Smooth muscle cell (in vitro differentiated cells): ENCODE measurements around the gene ROCK1. TPM values are rescaled to one million over a fixed set of nuclear protein-coding genes. Genes with fewer than 3 reads are reported as not detected.

Experiments used
- DNase-seq: peaks from one replicate; lab custom pipeline; 2025; ENCODE audit not compliant: unreplicated experiment; lab: John Stamatoyannopoulos, UW
- H2AFZ ChIP-seq: fragments of 200-600 bp; sonication (generic); 2 replicates; pipeline ENCODE4 v1.6.0; 2016; ENCODE audit warnings: antibody characterized with exemption, low read depth, mild to moderate bottlenecking
- H3F3A ChIP-seq: fragments of 200-600 bp; sonication (generic); 2 replicates; pipeline ENCODE4 v1.6.0; 2017; ENCODE audit warnings: antibody characterized with exemption, low read depth
- H3K27ac ChIP-seq: fragments of 200-600 bp; sonication (generic); 2 replicates; pipeline ENCODE4 v1.5.1; 2016; ENCODE audit warnings: low read depth, mild to moderate bottlenecking
- H3K27me3 ChIP-seq: fragments of 200-600 bp; sonication (generic); 2 replicates; pipeline ENCODE4 v1.6.1; 2016; ENCODE audit warnings: low read depth, mild to moderate bottlenecking
- H3K36me3 ChIP-seq: fragments of 200-600 bp; sonication (generic); 2 replicates; pipeline ENCODE4 v1.5.1; 2016; ENCODE audit warnings: low read depth
- H3K4me1 ChIP-seq: fragments of 200-600 bp; sonication (generic); 2 replicates; pipeline ENCODE4 v1.5.1; 2016; ENCODE audit warnings: low read depth
- H3K4me2 ChIP-seq: fragments of 200-600 bp; sonication (generic); 2 replicates; pipeline ENCODE4 v1.6.0; 2016; ENCODE audit warnings: mild to moderate bottlenecking
- H3K4me3 ChIP-seq: fragments of 200-600 bp; sonication (generic); 2 replicates; pipeline ENCODE4 v1.5.1; 2016; ENCODE audit warnings: mild to moderate bottlenecking
- H3K79me2 ChIP-seq: fragments of 200-600 bp; sonication (generic); 2 replicates; pipeline ENCODE4 v1.6.0; 2016; ENCODE audit warnings: low read depth, mild to moderate bottlenecking
- H3K9ac ChIP-seq: fragments of 200-600 bp; sonication (generic); 2 replicates; pipeline ENCODE4 v1.6.0; 2016; ENCODE audit warnings: low read depth
- H3K9me3 ChIP-seq: fragments of 200-600 bp; sonication (generic); replicated peaks from 2 replicates; pipeline ENCODE4 v1.5.1; 2016; ENCODE audit warnings: low read depth
- H4K20me1 ChIP-seq: fragments of 200-600 bp; sonication (generic); 2 replicates; pipeline ENCODE4 v1.6.0; 2016; ENCODE audit warnings: low read depth
- WGBS: methylation state at CpG from one replicate; pipeline ENCODE4 v1.1.7; 2016; ENCODE audit warnings: low lambda C conversion rate; 5-methylcytosine and 5-hydroxymethylcytosine counted together
- polyA plus RNA-seq: library from polyadenylated mRNA; unstranded; fragments of >200 nt; fragmentation: Nextera tagmentation; extraction: Ambion mirVana; gene quantifications from 2 replicates; pipeline ENCODE4 v1.2.1, GENCODE V29; 2016
- total RNA-seq: library from RNA; depleted of rRNA; stranded (reverse); fragments of >200 nt; gene quantifications from 2 replicates; pipeline ENCODE4 v1.2.3, GENCODE V29; 2014
- TF ChIP-seq, protein P1 (sequence below): fragments of 200-600 bp; sonication (generic); IDR thresholded peaks from 2 replicates; pipeline ENCODE4 v1.5.1; 2017; ENCODE audit warnings: borderline replicate concordance, mild to moderate bottlenecking, antibody characterized with exemption; ENCODE audit not compliant: insufficient read depth, poor library complexity, severe bottlenecking

ROCK1 gene
- total and polyA plus RNA-seq, 2 experiments from 2014 or later = 23.9 to 38.7 TPM

GRCh38 chr18:21096760-21097159 is 14.9 kb downstream of the ROCK1 start:
- Histone ChIP-seq H3K4me3 (no peak overlapping the region), H3K4me2 (no peak overlapping the region), H3K9me3 (no peaks in the 10 kb centered on the region), H3K4me1 (no peaks in the 10 kb centered on the region), H3K79me2 (peaks cover 100% of the 10 kb centered on the region), H3K27me3 (no peaks in the 10 kb centered on the region), H2AFZ (no peak overlapping the region), H4K20me1 (peaks cover 100% of the 10 kb centered on the region), H3K9ac (no peak overlapping the region), H3F3A (no peaks in the 10 kb centered on the region), H3K27ac (no peak overlapping the region), H3K36me3 (no peaks in the 10 kb centered on the region)
- WGBS = 100% methylated on average over 2 of the region's 2 CpGs
- TF ChIP-seq, protein P1, sequence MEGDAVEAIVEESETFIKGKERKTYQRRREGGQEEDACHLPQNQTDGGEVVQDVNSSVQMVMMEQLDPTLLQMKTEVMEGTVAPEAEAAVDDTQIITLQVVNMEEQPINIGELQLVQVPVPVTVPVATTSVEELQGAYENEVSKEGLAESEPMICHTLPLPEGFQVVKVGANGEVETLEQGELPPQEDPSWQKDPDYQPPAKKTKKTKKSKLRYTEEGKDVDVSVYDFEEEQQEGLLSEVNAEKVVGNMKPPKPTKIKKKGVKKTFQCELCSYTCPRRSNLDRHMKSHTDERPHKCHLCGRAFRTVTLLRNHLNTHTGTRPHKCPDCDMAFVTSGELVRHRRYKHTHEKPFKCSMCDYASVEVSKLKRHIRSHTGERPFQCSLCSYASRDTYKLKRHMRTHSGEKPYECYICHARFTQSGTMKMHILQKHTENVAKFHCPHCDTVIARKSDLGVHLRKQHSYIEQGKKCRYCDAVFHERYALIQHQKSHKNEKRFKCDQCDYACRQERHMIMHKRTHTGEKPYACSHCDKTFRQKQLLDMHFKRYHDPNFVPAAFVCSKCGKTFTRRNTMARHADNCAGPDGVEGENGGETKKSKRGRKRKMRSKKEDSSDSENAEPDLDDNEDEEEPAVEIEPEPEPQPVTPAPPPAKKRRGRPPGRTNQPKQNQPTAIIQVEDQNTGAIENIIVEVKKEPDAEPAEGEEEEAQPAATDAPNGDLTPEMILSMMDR = no peak
- DNase-seq = no peak

DNA sequence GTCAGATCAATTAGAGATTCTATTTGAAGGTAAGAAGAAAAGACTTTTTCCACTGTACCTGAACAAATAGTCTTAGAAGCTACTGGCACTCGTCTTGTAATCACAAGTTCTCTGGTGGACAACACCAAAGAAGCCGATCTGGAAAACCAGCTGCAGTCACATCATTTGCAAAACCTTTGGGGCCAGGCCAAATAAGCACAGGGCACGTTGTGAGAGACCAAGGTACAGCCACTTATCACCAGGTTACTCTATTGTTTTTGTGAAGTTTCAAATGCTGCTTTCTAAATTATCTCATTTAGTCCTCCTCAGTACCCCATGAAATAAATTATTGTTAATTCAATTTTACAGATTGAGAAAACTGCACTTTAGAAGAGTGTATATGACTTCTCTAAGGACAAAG is 18.5 kb downstream of the ROCK1 start:
- Histone ChIP-seq H3K4me1 (no peaks in the 10 kb centered on the region), H3K36me3 (no peaks in the 10 kb centered on the region), H3K4me2 (no peak overlapping the region), H3K27ac (no peak overlapping the region), H3K79me2 (peaks cover 100% of the 10 kb centered on the region), H2AFZ (no peak overlapping the region), H4K20me1 (peaks cover 100% of the 10 kb centered on the region), H3K4me3 (no peak overlapping the region), H3K27me3 (no peaks in the 10 kb centered on the region), H3K9ac (no peak overlapping the region), H3K9me3 (no peaks in the 10 kb centered on the region), H3F3A (no peaks in the 10 kb centered on the region)
- TF ChIP-seq, protein P1 = no peak
- 95% methylated on average over 3 of the region's 3 CpGs for WGBS
- DNase-seq = no peak

- Histone ChIP-seq H3K4me3 (no peak overlapping the region), H3F3A (no peaks in the 10 kb centered on the region), H3K36me3 (no peaks in the 10 kb centered on the region), H3K9ac (no peak overlapping the region), H4K20me1 (peaks cover 100% of the 10 kb centered on the region), H3K4me2 (no peak overlapping the region), H3K27ac (no peak overlapping the region), H3K27me3 (no peaks in the 10 kb centered on the region), H2AFZ (no peak overlapping the region), H3K9me3 (no peaks in the 10 kb centered on the region), H3K4me1 (no peaks in the 10 kb centered on the region), H3K79me2 (peaks cover 100% of the 10 kb centered on the region)
- DNase-seq = no peak
- WGBS = 95% methylated on average over 2 of the region's 2 CpGs
- TF ChIP-seq, protein P1 = no peak
Measured at GRCh38 chr18:21090680-21091079, 20.9 kb downstream of the ROCK1 start.

- no peaks in the 10 kb centered on the region for H3F3A ChIP-seq
- no peaks in the 10 kb centered on the region for H3K27me3 ChIP-seq
- WGBS = 84% methylated on average over 3 of the region's 3 CpGs
- H3K4me1 ChIP-seq = no peaks in the 10 kb centered on the region
- H3K9me3 ChIP-seq = no peaks in the 10 kb centered on the region
- TF ChIP-seq, protein P1 = no peak
- peaks cover 100% of the 10 kb centered on the region for H3K79me2 ChIP-seq
- DNase-seq = no peak
- H3K36me3 ChIP-seq = no peaks in the 10 kb centered on the region
- no peak overlapping the region for H3K27ac ChIP-seq
- H4K20me1 ChIP-seq = peaks cover 100% of the 10 kb centered on the region
- no peak overlapping the region for H3K4me3 ChIP-seq
- no peak overlapping the region for H3K9ac ChIP-seq
- no peak overlapping the region for H3K4me2 ChIP-seq
- no peak overlapping the region for H2AFZ ChIP-seq
Measured at GRCh38 chr18:21085579-21086166, 25.9 kb downstream of the ROCK1 start.
